K562 (cell line): ENCODE data around the gene NABP2. TPM values are rescaled to one million over a fixed set of nuclear protein-coding genes. Genes with fewer than 3 reads are reported as not detected.

ENCODE experiments used
- ATAC-seq: fragments of 200-7000 bp; cut with Tn5 transposase; 3 replicates; pipeline ENCODE4 v1.9.1; 2020; ENCODE audit warnings: moderate library complexity
- BruUV-seq: library from RNA; stranded (reverse); fragments of 400-500 nt; replicated peaks from 2 replicates; lab custom pipeline; 2021; lab: Mats Ljungman, UMichigan
- CTCF ChIA-PET: fragments of 300-600 bp; formaldehyde crosslinking; extraction: SDS; loops from one replicate; lab custom pipeline; 2021; ENCODE audit warnings: low intra/inter-chr PET ratio; lab: Yijun Ruan, JAX
- POLR2A ChIA-PET: fragments of 300-600, 350-650 bp; sonication (Branson Sonifier 250); formaldehyde crosslinking; extraction: SDS; loops from one replicate; lab custom pipeline; 2021; ENCODE audit warnings: antibody characterized with exemption, inconsistent platforms; lab: Yijun Ruan, JAX
- DNase-seq, 4 experiments: peaks; one replicate each; pipeline versions ENCODE4 v3.0.0 to v3.0.0-alpha.2; 2011 to 2018; ENCODE audit warnings: low spot score in 3 of 4, mixed read lengths in 3 of 4; ENCODE audit errors: extremely low read depth in 1 of 4
- FAIRE-seq: peaks from 2 replicates; lab custom pipeline; 2011; peaks lifted over from hg19 to GRCh38; lab: Jason Lieb, UNC
- H2AFZ ChIP-seq: 2 replicates; pipeline ENCODE4 v1.6.0; 2011; ENCODE audit warnings: low read depth, low read length, control low read depth, inconsistent platforms
- H3K27ac ChIP-seq: fragments of 200-600 bp; 3 replicates; pipeline ENCODE4 v1.8.0; 2011; ENCODE audit warnings: low read depth, mild to moderate bottlenecking, control low read depth, inconsistent platforms, low read length, moderate library complexity, mixed read lengths; ENCODE audit errors: extremely low read depth
- H3K27me3 ChIP-seq, 2 experiments: fragments of 300-600 bp in 1 of 2; 2 replicates in 1 of 2; 3 replicates in 1 of 2; pipeline versions ENCODE4 v1.6.0 to v1.8.0; 2011; ENCODE audit warnings: inconsistent platforms in 2 of 2, low read length in 2 of 2, mild to moderate bottlenecking in 1 of 2, mixed read lengths in 1 of 2, moderate library complexity in 1 of 2; ENCODE audit not compliant: control insufficient read depth in 2 of 2, insufficient read depth in 2 of 2
- H3K36me3 ChIP-seq: fragments of 300-600 bp; 3 replicates; pipeline ENCODE4 v1.8.0; 2011; ENCODE audit warnings: mild to moderate bottlenecking, low read length, inconsistent platforms; ENCODE audit not compliant: control insufficient read depth, insufficient read depth
- H3K4me1 ChIP-seq, 2 experiments: fragments of 200-600 bp in 1 of 2; replicated peaks in 1 of 2; 2 replicates in 1 of 2; 3 replicates in 1 of 2; pipeline versions ENCODE4 v1.5.1 to v1.8.0; 2011; ENCODE audit warnings: inconsistent platforms in 2 of 2, low read length in 2 of 2, mild to moderate bottlenecking in 1 of 2, mixed read lengths in 1 of 2, moderate library complexity in 1 of 2; ENCODE audit not compliant: control insufficient read depth in 2 of 2, insufficient read depth in 2 of 2
- H3K4me2 ChIP-seq: 2 replicates; pipeline ENCODE4 v1.6.1; 2011; ENCODE audit warnings: low read length, control low read depth, inconsistent platforms, mixed read lengths; ENCODE audit not compliant: insufficient read depth
- H3K4me3 ChIP-seq: fragments of 200-600 bp; sonication (generic), shearing (Covaris generic); 2 replicates; pipeline ENCODE4 v1.5.1; 2016; ENCODE audit warnings: control low read depth, inconsistent platforms
- H3K79me2 ChIP-seq: fragments of 200-600 bp; 3 replicates; pipeline ENCODE4 v1.8.0; 2011; ENCODE audit warnings: low read length, inconsistent platforms; ENCODE audit not compliant: control insufficient read depth, insufficient read depth
- H3K9ac ChIP-seq, 2 experiments: 2 replicates each; pipeline versions ENCODE4 v1.6.0 to v1.6.1; 2011; ENCODE audit warnings: low read depth in 2 of 2, low read length in 2 of 2, control low read depth in 1 of 2, inconsistent platforms in 1 of 2, mild to moderate bottlenecking in 1 of 2, mixed read lengths in 1 of 2; ENCODE audit not compliant: insufficient read depth in 1 of 2
- H3K9me1 ChIP-seq: one replicate; pipeline ENCODE4 v1.6.0; 2011; ENCODE audit warnings: inconsistent platforms, mild to moderate bottlenecking, low read length, moderate library complexity; ENCODE audit not compliant: control insufficient read depth, insufficient read depth
- H3K9me3 ChIP-seq: replicated peaks from 2 replicates; pipeline ENCODE4 v1.5.1; 2011; ENCODE audit warnings: low read depth, low read length, inconsistent platforms; ENCODE audit not compliant: control insufficient read depth, insufficient read depth
- H4K20me1 ChIP-seq: replicated peaks from 2 replicates; pipeline ENCODE4 v1.6.1; 2011; ENCODE audit warnings: low read length, inconsistent platforms, mixed read lengths; ENCODE audit not compliant: control insufficient read depth, insufficient read depth
- ATF4 ChIP-seq: fragments of 450-650 bp; formaldehyde crosslinking; IDR thresholded peaks from 2 replicates; pipeline ENCODE4 v1.4.0; 2022; ENCODE audit warnings: mild to moderate bottlenecking, moderate library complexity
- BRD4 ChIP-seq: fragments of 200-600 bp; sonication (generic); IDR thresholded peaks from 2 replicates; pipeline ENCODE4 v1.6.1; 2017; ENCODE audit warnings: inconsistent platforms
- CEBPG ChIP-seq, 3 experiments: fragments of 200-800 bp in 1 of 3; sonication (Bioruptor generic) in 1 of 3; sonication (generic) in 1 of 3; formaldehyde crosslinking in 1 of 3; IDR thresholded peaks in 2 of 3; conservative IDR thresholded peaks in 1 of 3; 2 replicates each; pipeline versions ENCODE4 v1.6.1 to v1.8.0; 2016 to 2022; ENCODE audit warnings: missing compliant biosample characterization in 2 of 3, missing genetic modification characterization in 2 of 3, mild to moderate bottlenecking in 1 of 3, missing genetic modification reagents in 1 of 3
- E2F4 ChIP-seq: sonication (generic); formaldehyde crosslinking; IDR thresholded peaks from 2 replicates; pipeline ENCODE4 v1.8.0; 2022; ENCODE audit warnings: mild to moderate bottlenecking, low read depth, missing genetic modification reagents
- KLF1 ChIP-seq: fragments of 450-650 bp; IDR thresholded peaks from 2 replicates; pipeline ENCODE4 v1.6.1; 2016; ENCODE audit warnings: missing genetic modification characterization, missing compliant biosample characterization
- MCM7 ChIP-seq, 2 experiments: fragments of 450-650 bp; IDR thresholded peaks; 2 replicates each; pipeline ENCODE4 v1.6.1; 2016 to 2018
- MITF ChIP-seq: IDR thresholded peaks from 2 replicates; pipeline ENCODE4 v1.6.1; 2014; ENCODE audit warnings: antibody characterized with exemption
- NBN ChIP-seq: fragments of 450-650 bp; IDR thresholded peaks from 2 replicates; pipeline ENCODE4 v1.6.1; 2016; ENCODE audit warnings: low read depth, mild to moderate bottlenecking
- PATZ1 ChIP-seq: fragments of 250-450 bp; sonication (Bioruptor Pico); IDR thresholded peaks from 2 replicates; pipeline ENCODE4 v1.5.0; 2020; ENCODE audit warnings: mild to moderate bottlenecking, borderline replicate concordance
- RBM34 ChIP-seq: fragments of 200-400 bp; formaldehyde crosslinking; IDR thresholded peaks from 2 replicates; pipeline ENCODE4 v1.6.1; 2018; ENCODE audit warnings: low read length, borderline replicate concordance; ENCODE audit not compliant: insufficient read depth
- SMARCA4 ChIP-seq: fragments of 450-650 bp; IDR thresholded peaks from 2 replicates; pipeline ENCODE4 v1.6.1; 2016
- TAF9B ChIP-seq: fragments of 450-650 bp; IDR thresholded peaks from 2 replicates; pipeline ENCODE4 v1.6.1; 2018; ENCODE audit warnings: mild to moderate bottlenecking; ENCODE audit not compliant: partially characterized antibody
- ZC3H4 ChIP-seq: sonication (generic); formaldehyde crosslinking; IDR thresholded peaks from 2 replicates; pipeline ENCODE4 v1.9.0; 2021; ENCODE audit warnings: missing genetic modification reagents, borderline replicate concordance
- ZNF197 ChIP-seq: fragments of 200-800 bp; sonication (Bioruptor generic); IDR thresholded peaks from 2 replicates; pipeline ENCODE4 v1.6.1; 2016; ENCODE audit warnings: low read depth, missing genetic modification characterization, missing compliant biosample characterization
- ZNF263 ChIP-seq: sonication (generic); formaldehyde crosslinking; IDR thresholded peaks from 2 replicates; pipeline ENCODE4 v1.8.0; 2022; ENCODE audit warnings: mild to moderate bottlenecking, missing genetic modification reagents, borderline replicate concordance
- ZZZ3 ChIP-seq: fragments of 450-650 bp; IDR thresholded peaks from 2 replicates; pipeline ENCODE4 v1.6.1; 2016; ENCODE audit warnings: antibody characterized with exemption, mild to moderate bottlenecking, moderate library complexity
- WGBS: fragments of 100-300 bp; shearing (Covaris generic); methylation state at CpG from one replicate; pipeline ENCODE4 v1.1.6; 2016; ENCODE audit warnings: low coverage, mixed read lengths; ENCODE audit not compliant: insufficient coverage; ENCODE audit errors: missing lambda C conversion rate; 5-methylcytosine and 5-hydroxymethylcytosine counted together
- in situ Hi-C: fragments of 300-500 bp; cut with MboI; formaldehyde crosslinking; loops from 4 replicates; pipeline ENCODE4 v1.15.0; 2018; ENCODE audit warnings: inconsistent platforms, mixed read lengths
- intact Hi-C: fragments of 100-400 bp; cut with micrococcal nuclease; formaldehyde crosslinking; loops from 2 replicates; pipeline ENCODE4 v1.14.2; 2022
- polyA plus RNA-seq, 8 experiments: library from polyadenylated mRNA; depleted of rRNA in 4 of 8; stranded (reverse) in 5 of 8; unstranded in 3 of 8; fragments of >200 nt; fragmentation: Nextera tagmentation in 2 of 8; fragmentation: Illumina TruSeq in 1 of 8; extraction: Ambion mirVana in 2 of 8; extraction: Trizol in 1 of 8; gene quantifications; 2 replicates each; pipeline versions ENCODE4 v1.2.1 to v1.2.3, GENCODE V29; 2011 to 2014; ENCODE audit warnings: inconsistent platforms in 1 of 8, missing spikeins in 1 of 8
- total RNA-seq, 7 experiments: library from RNA; depleted of rRNA in 6 of 7; stranded (reverse); fragments of >200 nt in 6 of 7; fragmentation: Illumina TruSeq in 2 of 7; extraction: Trizol in 2 of 7; gene quantifications; 2 replicates each; pipeline versions ENCODE4 v1.2.1 to v1.2.3, GENCODE V29; 2011 to 2021; ENCODE audit warnings: low replicate concordance in 1 of 7

The NABP2 gene
- total and polyA plus RNA-seq, 9 of the 15 experiments (the other 6 are each of a cell fraction or from before 2014, with no cell fraction given): 11.3 to 60.6 (median 43.5) TPM

- H3K9me1 ChIP-seq: no peaks in the 10 kb centered on the region
- intact Hi-C loops: loop anchor here (1.0 to 5.0 kb wide), 6 partner anchors 31 to 397 kb away; partner anchors contain the start of gene NABP2
- no peak overlapping the region for H3K4me2 ChIP-seq
- FAIRE-seq (peak; percentile 93), DNase-seq (peak; percentile 59 to 91 (median 67)), ATAC-seq (peak; percentile 21; the same call in 2 of the 3 replicates)
- ChIA-PET POLR2A (interaction anchor here (1.3 kb wide), 1 partner anchor 51 kb away, joined by 3 read pairs; no protein-coding TSS in a partner anchor), CTCF (interaction anchor here (0.7 to 2.2 kb wide), 11 partner anchors 9 to 401 kb away, joined by 3 to 31 read pairs (median 4); partner anchors contain the start of genes ANKRD52, COQ10A, NABP2 and RNF41)
- H3K36me3 ChIP-seq: no peaks in the 10 kb centered on the region
- H3K27ac ChIP-seq: peak overlapping the region; percentile 29; the same call in 1 of the 3 replicates
- no peaks in the 10 kb centered on the region for H3K9me3 ChIP-seq
- no peaks in the 10 kb centered on the region for H3K27me3 ChIP-seq
- peak overlapping the region; percentile 97 for H2AFZ ChIP-seq
- 0% methylated on average over 1 of the region's 1 CpG for WGBS
- peaks cover 16% of the 10 kb centered on the region for H3K79me2 ChIP-seq
- H3K9ac ChIP-seq: no peak overlapping the region
- no peak overlapping the region for H3K4me3 ChIP-seq
- in situ Hi-C loops: loop anchor here (5.0 kb wide), 2 partner anchors 64 to 274 kb away; partner anchors contain the start of genes ANKRD52 and SPRYD4
- no TSS peak for BruUV-seq
- no peaks in the 10 kb centered on the region for H4K20me1 ChIP-seq
- peaks cover 4 to 7% of the 10 kb centered on the region in 2 experiments; a peak in 3 of 5 replicates for H3K4me1 ChIP-seq
- TF ChIP-seq MCM7 (IDR thresholded peaks at IDR 0.05) (no peak), ZNF197 (CRISPR knock-in tag) (no peak; the same call in 1 of the 2 replicates), ZZZ3 (no peak; the same call in 1 of the 2 replicates), PATZ1 (no peak), MITF (no peak), NBN (no peak), CEBPG (CRISPR knock-in tag; IDR thresholded peaks at IDR 0.05) (no peak), CEBPG (tag; conservative IDR thresholded peaks at IDR 0.05 in 1 of 2, IDR thresholded peaks at IDR 0.05 in 1 of 2) (no peak), RBM34 (no peak), BRD4 (no peak), E2F4 (CRISPR knock-in tag) (no peak), KLF1 (tag) (no peak), ATF4 (CRISPR knock-in tag) (no peak), SMARCA4 (no peak), TAF9B (no peak), ZNF263 (CRISPR knock-in tag) (no peak), ZC3H4 (CRISPR knock-in tag) (no peak)
These were observed 31.0 kb upstream of the NABP2 start for GRCh38 chr12:56193025-56193578.
